GM23248 (cell line): ENCODE measurements around the gene XPC. TPM values are rescaled to one million over a fixed set of nuclear protein-coding genes. Genes with fewer than 3 reads are reported as not detected.

ENCODE experiments used
- DNase-seq: peaks from one replicate; pipeline ENCODE4 v3.0.0-alpha.2; 2015
- H2AFZ ChIP-seq: fragments of 200-600 bp; sonication (generic); 2 replicates; pipeline ENCODE4 v1.6.1; 2016; ENCODE audit warnings: antibody characterized with exemption
- H3F3A ChIP-seq: fragments of 200-600 bp; sonication (generic); 2 replicates; pipeline ENCODE4 v1.6.1; 2016; ENCODE audit warnings: mild to moderate bottlenecking, antibody characterized with exemption, mixed run types; ENCODE audit not compliant: insufficient read depth
- H3K27ac ChIP-seq: fragments of 200-600 bp; sonication (generic); 2 replicates; pipeline ENCODE4 v1.5.1; 2016; ENCODE audit warnings: mild to moderate bottlenecking
- H3K27me3 ChIP-seq: fragments of 200-600 bp; sonication (generic); replicated peaks from 2 replicates; pipeline ENCODE4 v1.6.1; 2016; ENCODE audit warnings: mild to moderate bottlenecking; ENCODE audit not compliant: insufficient read depth
- H3K36me3 ChIP-seq: fragments of 200-600 bp; sonication (generic); 2 replicates; pipeline ENCODE4 v1.6.1; 2016; ENCODE audit warnings: low read depth, mild to moderate bottlenecking
- H3K4me1 ChIP-seq: fragments of 200-600 bp; sonication (generic); 2 replicates; pipeline ENCODE4 v1.6.1; 2016; ENCODE audit warnings: mild to moderate bottlenecking; ENCODE audit not compliant: insufficient read depth
- H3K4me2 ChIP-seq: fragments of 200-600 bp; sonication (generic); one replicate; pipeline ENCODE4 v1.6.1; 2016; ENCODE audit warnings: mild to moderate bottlenecking; ENCODE audit not compliant: unreplicated experiment
- H3K4me3 ChIP-seq: fragments of 200-600 bp; sonication (generic); 2 replicates; pipeline ENCODE4 v1.5.1; 2016; ENCODE audit warnings: mild to moderate bottlenecking
- H3K79me2 ChIP-seq: fragments of 200-600 bp; sonication (generic); 2 replicates; pipeline ENCODE4 v1.6.1; 2016; ENCODE audit warnings: mild to moderate bottlenecking; ENCODE audit not compliant: insufficient read depth
- H3K9ac ChIP-seq: fragments of 200-600 bp; sonication (generic); 2 replicates; pipeline ENCODE4 v1.6.1; 2016; ENCODE audit warnings: mild to moderate bottlenecking
- H3K9me2 ChIP-seq: fragments of 200-600 bp; sonication (generic); 2 replicates; pipeline ENCODE4 v1.6.1; 2016; ENCODE audit warnings: mixed run types, mild to moderate bottlenecking, moderate library complexity; ENCODE audit not compliant: insufficient read depth
- H3K9me3 ChIP-seq: fragments of 200-600 bp; sonication (generic); one replicate; pipeline ENCODE4 v1.6.1; 2017; ENCODE audit warnings: low read depth
- H4K20me1 ChIP-seq: fragments of 200-600 bp; sonication (generic); 2 replicates; pipeline ENCODE4 v1.6.0; 2016; ENCODE audit not compliant: insufficient read depth
- EZH2 ChIP-seq: fragments of 200-600 bp; sonication (generic); IDR thresholded peaks from 2 replicates; pipeline ENCODE4 v1.6.1; 2018; ENCODE audit warnings: antibody characterized with exemption, mild to moderate bottlenecking; ENCODE audit not compliant: insufficient read depth, poor library complexity, severe bottlenecking
- EZH2phosphoT487 ChIP-seq: fragments of 200-600 bp; sonication (generic); IDR thresholded peaks from 2 replicates; pipeline ENCODE4 v1.6.1; 2018; ENCODE audit warnings: antibody characterized with exemption, moderate library complexity, mild to moderate bottlenecking, low read depth; ENCODE audit not compliant: insufficient read depth
- WGBS, 2 experiments: methylation state at CpG; one replicate each; pipeline ENCODE4 v1.1.6; 2015 to 2017; ENCODE audit warnings: low lambda C conversion rate in 2 of 2, low coverage in 1 of 2; ENCODE audit errors: missing lambda C conversion rate in 2 of 2; 5-methylcytosine and 5-hydroxymethylcytosine counted together
- in situ Hi-C: fragments of 300-500 bp; cut with MboI; formaldehyde crosslinking; loops from 2 replicates; pipeline ENCODE4 v1.15.0; 2020
- polyA plus RNA-seq: library from polyadenylated mRNA; unstranded; fragments of >200 nt; fragmentation: Nextera tagmentation; extraction: Ambion mirVana; gene quantifications from 2 replicates; pipeline ENCODE4 v1.2.1, GENCODE V29; 2016
- total RNA-seq: library from RNA; depleted of rRNA; stranded (reverse); fragments of >200 nt; shearing (Covaris generic); gene quantifications from 2 replicates; pipeline ENCODE4 v1.2.3, GENCODE V29; 2014

The XPC gene
- total and polyA plus RNA-seq, 2 experiments from 2014 or later = 42.4 to 62.1 TPM

DNA sequence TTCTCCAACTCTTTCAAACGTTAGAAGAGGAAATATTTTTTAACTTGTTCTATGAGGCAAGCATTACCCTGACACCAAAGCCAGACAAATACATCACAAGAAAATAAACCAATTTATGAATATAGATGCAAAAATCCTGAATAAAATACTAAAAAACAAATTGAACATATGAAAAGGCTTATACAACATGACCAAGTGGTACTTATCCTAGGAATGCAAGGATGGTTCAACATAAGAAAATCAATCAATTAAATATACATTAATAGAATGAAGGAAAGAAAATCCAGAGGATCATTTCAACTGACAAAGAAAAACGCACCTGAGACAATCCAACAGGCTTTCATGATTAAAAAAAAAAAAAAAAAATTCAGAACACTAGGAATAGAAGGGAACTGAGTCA is 17.1 kb downstream of the XPC start:
- WGBS, 2 experiments = 77 to 79% methylated on average over 2 of the region's 2 CpGs
- no peak overlapping the region for H2AFZ ChIP-seq
- no peaks in the 10 kb centered on the region for H3K4me1 ChIP-seq
- no peaks in the 10 kb centered on the region for H3K9me2 ChIP-seq
- H3K27me3 ChIP-seq = no peaks in the 10 kb centered on the region
- H3K27ac ChIP-seq = no peak overlapping the region
- no peaks in the 10 kb centered on the region; the same call in 1 of the 2 replicates for H3F3A ChIP-seq
- no peak overlapping the region for H3K4me2 ChIP-seq
- TF ChIP-seq EZH2phosphoT487 (no peak), EZH2 (no peak)
- H3K36me3 ChIP-seq = peaks cover 90% of the 10 kb centered on the region
- no peak overlapping the region for H3K4me3 ChIP-seq
- no peak overlapping the region for H3K9ac ChIP-seq
- H3K79me2 ChIP-seq = peaks cover 97% of the 10 kb centered on the region
- no peak for DNase-seq
- no peaks in the 10 kb centered on the region for H3K9me3 ChIP-seq
- no peaks in the 10 kb centered on the region for H4K20me1 ChIP-seq
- in situ Hi-C loops = no loop called here

DNA sequence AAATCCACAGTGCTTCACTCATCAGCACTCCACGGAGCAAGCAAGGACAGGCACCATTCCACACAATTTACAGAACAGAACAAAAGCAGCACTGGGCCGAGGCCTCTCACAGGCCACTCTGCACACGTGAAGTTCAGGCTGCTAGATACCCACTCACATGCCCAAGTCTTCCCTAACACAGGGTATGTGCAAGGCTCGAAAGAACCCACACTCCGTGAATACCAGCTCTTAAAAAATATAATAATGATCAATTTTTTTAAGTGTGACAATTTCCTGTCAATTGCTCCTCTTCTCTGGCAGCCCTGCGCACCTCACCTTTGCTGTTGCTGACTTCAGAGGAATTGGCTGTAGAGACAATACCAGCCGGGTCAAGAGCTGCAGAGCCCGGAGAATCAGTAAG is 19.0 kb downstream of the XPC start:
- 97 to 98% methylated on average over 8 of the region's 8 CpGs for WGBS, 2 experiments
- in situ Hi-C loops = no loop called here
- Histone ChIP-seq H3K36me3 (peaks cover 84% of the 10 kb centered on the region), H3K9me2 (no peaks in the 10 kb centered on the region), H3K27me3 (no peaks in the 10 kb centered on the region), H2AFZ (no peak overlapping the region), H3K4me3 (no peak overlapping the region), H3K79me2 (peaks cover 83% of the 10 kb centered on the region), H3K4me2 (no peak overlapping the region), H3F3A (no peaks in the 10 kb centered on the region; the same call in 1 of the 2 replicates), H4K20me1 (no peaks in the 10 kb centered on the region), H3K9me3 (no peaks in the 10 kb centered on the region), H3K4me1 (no peaks in the 10 kb centered on the region), H3K27ac (no peak overlapping the region), H3K9ac (no peak overlapping the region)
- no peak for DNase-seq
- no peak for TF ChIP-seq EZH2phosphoT487
- TF ChIP-seq EZH2 = no peak

DNA sequence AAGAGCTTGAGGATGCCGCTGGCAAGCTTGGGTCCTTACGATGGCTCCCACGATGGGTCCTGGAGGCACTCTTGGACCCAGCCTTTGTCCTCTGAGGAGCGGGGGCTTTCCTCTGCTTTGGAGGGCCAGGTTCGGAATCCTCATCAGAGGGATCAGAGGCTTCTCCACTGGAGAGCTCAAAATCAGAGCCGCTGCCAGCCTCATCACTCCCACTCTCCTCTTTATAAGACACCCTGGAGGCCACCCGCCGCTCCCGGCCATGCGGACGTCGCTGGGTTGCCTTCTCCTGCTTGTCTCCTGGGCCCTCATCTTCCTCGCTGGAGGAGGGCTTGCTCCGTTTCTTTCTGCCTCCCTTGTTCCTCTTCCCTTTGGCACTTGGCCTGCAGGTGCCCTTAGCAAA is 20.0 kb downstream of the XPC start:
- peaks cover 82% of the 10 kb centered on the region for H3K36me3 ChIP-seq
- H3F3A ChIP-seq = peaks cover 2% of the 10 kb centered on the region; the same call in 1 of the 2 replicates
- H3K4me1 ChIP-seq = no peaks in the 10 kb centered on the region
- H2AFZ ChIP-seq = no peak overlapping the region
- no peak overlapping the region for H3K4me2 ChIP-seq
- H3K27ac ChIP-seq = no peak overlapping the region
- H4K20me1 ChIP-seq = no peaks in the 10 kb centered on the region
- in situ Hi-C loops = no loop called here
- no peak overlapping the region for H3K9ac ChIP-seq
- WGBS, 2 experiments = 93 to 95% methylated on average over 14 of the region's 14 CpGs
- H3K4me3 ChIP-seq = no peak overlapping the region
- H3K9me3 ChIP-seq = no peaks in the 10 kb centered on the region
- TF ChIP-seq EZH2phosphoT487 = no peak
- DNase-seq = no peak
- H3K27me3 ChIP-seq = no peaks in the 10 kb centered on the region
- no peaks in the 10 kb centered on the region for H3K9me2 ChIP-seq
- peaks cover 83% of the 10 kb centered on the region for H3K79me2 ChIP-seq

DNA sequence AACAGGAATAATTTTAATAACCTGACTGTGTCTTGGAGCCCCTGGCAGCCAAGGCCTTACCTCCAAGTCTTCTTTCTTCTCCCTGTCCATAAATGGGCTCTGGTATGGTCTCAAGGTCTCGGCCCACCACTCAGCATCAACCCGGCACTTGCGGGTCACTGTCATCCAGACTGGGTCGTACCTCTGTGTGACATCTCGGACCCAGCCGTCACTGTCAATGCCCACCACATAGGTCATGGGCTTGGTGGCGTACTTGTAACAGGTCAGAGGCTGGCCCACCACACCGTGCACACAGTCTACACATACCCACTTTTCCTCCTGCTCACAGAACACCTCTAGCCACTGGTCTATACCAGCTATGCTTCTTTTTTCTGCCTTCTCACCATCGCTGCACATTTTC is 20.4 kb downstream of the XPC start:
- Histone ChIP-seq H3K27me3 (no peaks in the 10 kb centered on the region), H3K9ac (no peak overlapping the region), H2AFZ (no peak overlapping the region), H3K9me2 (no peaks in the 10 kb centered on the region), H4K20me1 (no peaks in the 10 kb centered on the region), H3K27ac (no peak overlapping the region), H3K79me2 (peaks cover 83% of the 10 kb centered on the region), H3K4me1 (no peaks in the 10 kb centered on the region), H3K36me3 (peaks cover 82% of the 10 kb centered on the region), H3K4me3 (no peak overlapping the region), H3K9me3 (no peaks in the 10 kb centered on the region), H3F3A (peaks cover 4% of the 10 kb centered on the region; the same call in 1 of the 2 replicates), H3K4me2 (no peak overlapping the region)
- TF ChIP-seq EZH2phosphoT487 = no peak
- TF ChIP-seq EZH2 = no peak
- 98% methylated on average over 9 of the region's 9 CpGs for WGBS, 2 experiments
- in situ Hi-C loops = no loop called here
- DNase-seq = no peak

DNA sequence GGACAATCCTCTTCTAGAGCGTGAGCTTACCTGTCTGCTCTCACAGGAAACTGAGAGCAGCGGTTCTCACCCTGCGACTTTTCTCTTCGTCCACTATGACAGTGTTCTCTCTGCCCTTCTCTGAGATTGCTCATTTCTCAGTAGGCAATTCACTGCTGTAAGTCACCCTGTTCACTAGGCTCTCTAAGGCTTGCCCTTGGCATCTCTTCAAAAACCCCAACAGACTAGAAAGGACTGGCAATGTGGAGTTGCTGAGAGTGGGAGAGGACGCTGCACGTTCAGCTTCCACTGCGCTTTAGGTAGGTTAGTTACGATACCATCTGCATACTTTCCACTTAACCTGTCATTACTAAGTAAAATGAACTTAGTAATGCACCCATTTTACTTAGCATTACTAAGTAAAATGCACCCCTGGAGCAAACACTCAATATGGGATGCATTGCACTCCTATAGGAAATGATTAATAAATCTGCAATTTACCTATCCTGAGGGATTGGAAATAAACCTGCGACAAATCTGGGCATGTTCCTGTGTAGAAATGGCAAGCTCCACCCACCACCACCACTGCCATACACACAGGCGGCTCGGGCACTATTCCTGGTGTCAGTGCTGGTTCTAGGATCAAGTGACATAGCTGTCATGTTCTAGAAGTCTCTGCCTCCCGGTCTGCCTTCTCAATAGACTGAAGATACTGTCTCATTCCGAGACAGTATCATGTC is 21.4 kb downstream of the XPC start:
- Histone ChIP-seq H3K9me2 (no peaks in the 10 kb centered on the region), H3K36me3 (peaks cover 79% of the 10 kb centered on the region), H3K27me3 (no peaks in the 10 kb centered on the region), H4K20me1 (no peaks in the 10 kb centered on the region), H3K4me1 (no peaks in the 10 kb centered on the region), H3K27ac (no peak overlapping the region), H2AFZ (no peak overlapping the region), H3K4me2 (no peak overlapping the region), H3K9me3 (no peaks in the 10 kb centered on the region), H3K9ac (no peak overlapping the region), H3K4me3 (no peak overlapping the region), H3F3A (peaks cover 4% of the 10 kb centered on the region; the same call in 1 of the 2 replicates), H3K79me2 (peaks cover 75% of the 10 kb centered on the region)
- in situ Hi-C loops = no loop called here
- 89 to 90% methylated on average over 13 of the region's 13 CpGs for whole genome bisulfite sequencing, 2 experiments
- no peak for DNase-seq
- no peak for TF ChIP-seq EZH2
